GM10248 (cell line): ENCODE data around the gene CFAP43.

Experiments
- CTCF ChIA-PET: fragments of 300-600 bp; sonication (Branson Sonifier 250); formaldehyde crosslinking; extraction: SDS; loops from one replicate; lab custom pipeline; 2021; ENCODE audit warnings: antibody characterized with exemption; lab: Yijun Ruan, JAX
- POLR2A ChIA-PET: fragments of 350-650 bp; sonication (Branson Sonifier 250); formaldehyde crosslinking; extraction: SDS; loops from one replicate; lab custom pipeline; 2020; ENCODE audit warnings: antibody characterized with exemption; lab: Yijun Ruan, JAX
- DNase-seq: peaks from one replicate; pipeline ENCODE4 v3.0.0; 2012; ENCODE audit errors: extremely low spot score
- CTCF ChIP-seq: IDR thresholded peaks from 2 replicates; pipeline ENCODE4 v1.5.1; 2012; ENCODE audit warnings: mild to moderate bottlenecking, low read depth; ENCODE audit errors: extremely low read depth, missing control alignments, control extremely low read depth

Gene CFAP43

GRCh38 chr10:104235801-104236200 lies 3.6 kb upstream of the CFAP43 start:
- no peak for TF ChIP-seq CTCF
- no peak for DNase-seq
- POLR2A ChIA-PET: no interaction called here
- CTCF ChIA-PET: no interaction called here

- CTCF ChIA-PET: no interaction called here
- no peak for TF ChIP-seq CTCF
- DNase-seq: no peak
- POLR2A ChIA-PET: no interaction called here
Observed at GRCh38 chr10:104234934-104235333, 2.8 kb upstream of the CFAP43 start.

- POLR2A ChIA-PET: no interaction called here
Observed at GRCh38 chr10:104233817-104234216, 1.7 kb upstream of the CFAP43 start.

GRCh38 chr10:104232613-104233102 lies 494 bp upstream of the CFAP43 start:
- CTCF ChIA-PET: interaction anchor here (1.4 to 2.2 kb wide), 3 partner anchors 8 to 22 kb away, joined by 3 to 9 read pairs (median 3); partner anchors contain the start of gene GSTO1
- no peak for DNase-seq
- TF ChIP-seq CTCF: no peak
- POLR2A ChIA-PET: no interaction called here

More at GRCh38 chr10:104233817-104234216, 1.7 kb upstream of the CFAP43 start:
- no peak for DNase-seq
- TF ChIP-seq CTCF: no peak
- CTCF ChIA-PET: interaction anchor here (2.2 kb wide), 1 partner anchor 21 kb away, joined by 9 read pairs; the partner anchor contains the start of gene GSTO1

GRCh38 chr10:104230490-104230889 lies 1.7 kb downstream of the CFAP43 start:
- peak; percentile 21 for DNase-seq
- CTCF ChIA-PET: interaction anchor here (1.2 kb wide), 1 partner anchor 121 kb away, joined by 3 read pairs; no protein-coding TSS in a partner anchor
- no peak for TF ChIP-seq CTCF
- POLR2A ChIA-PET: interaction anchor here (0.7 kb wide), 1 partner anchor 177 kb away, joined by 3 read pairs; no protein-coding TSS in a partner anchor

GRCh38 chr10:104223304-104223703 lies 8.9 kb downstream of the CFAP43 start:
- ChIA-PET POLR2A (no interaction called here), CTCF (interaction anchor here (1.3 to 1.5 kb wide), 3 partner anchors 8 to 68 kb away, joined by 3 to 4 read pairs (median 3); no protein-coding TSS in a partner anchor)
- TF ChIP-seq CTCF: no peak
- DNase-seq: no peak
